Transverse colon (tissue), 4 donors: Measurements from ENCODE around the gene AGO4.

ENCODE experiments used
- EP300 ChIP-seq: sonication (generic); formaldehyde crosslinking; IDR thresholded peaks from one replicate; pipeline ENCODE4 v1.6.1; 2017; ENCODE audit warnings: antibody characterized with exemption, low read depth
- POLR2A ChIP-seq: fragments of 450-650 bp; IDR thresholded peaks from one replicate; pipeline ENCODE4 v1.6.1; 2016; ENCODE audit warnings: antibody characterized with exemption, mild to moderate bottlenecking, moderate library complexity
- POLR2AphosphoS5 ChIP-seq, 3 donors: sonication (generic); formaldehyde crosslinking; IDR thresholded peaks; one replicate each; pipeline ENCODE4 v1.6.1; 2016; ENCODE audit warnings: antibody characterized with exemption in 3 of 3
- TF ChIP-seq, protein P1 (sequence below), 5 experiments: fragments of 200-600 bp in 3 of 5; fragments of 450-650 bp in 2 of 5; sonication (generic) in 3 of 5; IDR thresholded peaks; 1 replicate in 2 of 5; 2 replicates in 3 of 5; pipeline ENCODE4 v1.5.1; 2016 to 2017; ENCODE audit warnings: antibody characterized with exemption in 5 of 5, inconsistent platforms in 3 of 5, mild to moderate bottlenecking in 2 of 5, moderate library complexity in 1 of 5

DNA sequence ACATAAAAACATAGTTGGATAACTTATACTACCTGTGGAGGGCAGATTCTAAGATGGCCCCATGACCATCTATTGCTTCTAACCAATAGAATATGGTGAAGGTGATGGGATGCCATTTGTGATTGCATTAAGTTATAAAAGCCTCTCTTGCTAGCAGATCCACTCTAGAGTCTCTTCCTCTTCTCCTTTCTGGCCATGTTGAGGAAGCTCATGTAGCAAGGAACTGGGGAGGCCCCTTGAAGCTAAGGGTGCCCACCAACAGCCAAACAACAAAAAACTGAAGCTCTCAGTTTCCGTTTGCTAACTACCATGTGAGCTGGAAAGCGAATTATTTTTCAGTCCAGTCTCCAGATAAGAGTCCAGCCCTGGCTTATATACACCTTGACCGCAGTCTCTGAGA, 59.2 kb downstream of the AGO4 start:
- TF ChIP-seq, protein P1, sequence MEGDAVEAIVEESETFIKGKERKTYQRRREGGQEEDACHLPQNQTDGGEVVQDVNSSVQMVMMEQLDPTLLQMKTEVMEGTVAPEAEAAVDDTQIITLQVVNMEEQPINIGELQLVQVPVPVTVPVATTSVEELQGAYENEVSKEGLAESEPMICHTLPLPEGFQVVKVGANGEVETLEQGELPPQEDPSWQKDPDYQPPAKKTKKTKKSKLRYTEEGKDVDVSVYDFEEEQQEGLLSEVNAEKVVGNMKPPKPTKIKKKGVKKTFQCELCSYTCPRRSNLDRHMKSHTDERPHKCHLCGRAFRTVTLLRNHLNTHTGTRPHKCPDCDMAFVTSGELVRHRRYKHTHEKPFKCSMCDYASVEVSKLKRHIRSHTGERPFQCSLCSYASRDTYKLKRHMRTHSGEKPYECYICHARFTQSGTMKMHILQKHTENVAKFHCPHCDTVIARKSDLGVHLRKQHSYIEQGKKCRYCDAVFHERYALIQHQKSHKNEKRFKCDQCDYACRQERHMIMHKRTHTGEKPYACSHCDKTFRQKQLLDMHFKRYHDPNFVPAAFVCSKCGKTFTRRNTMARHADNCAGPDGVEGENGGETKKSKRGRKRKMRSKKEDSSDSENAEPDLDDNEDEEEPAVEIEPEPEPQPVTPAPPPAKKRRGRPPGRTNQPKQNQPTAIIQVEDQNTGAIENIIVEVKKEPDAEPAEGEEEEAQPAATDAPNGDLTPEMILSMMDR (IDR thresholded peaks at IDR 0.05) = no peak
- no peak for TF ChIP-seq POLR2A
- no peak for TF ChIP-seq EP300
- TF ChIP-seq POLR2AphosphoS5 (IDR thresholded peaks at IDR 0.05) = no peak
